ENCODE data around the gene CATSPER3. TPM values are rescaled to one million over a fixed set of nuclear protein-coding genes. Genes with fewer than 3 reads are reported as not detected.

Gene CATSPER3
- polyA plus RNA-seq (2013): 0.07 and 0.11 TPM in 2 replicates

- Histone ChIP-seq H2BK12ac (ENCODE audit: low read length) (no peak within 1 kb of the TSS), H3K23ac (ENCODE audit: low read length) (no peak within 1 kb of the TSS), H3K4me1 (ENCODE audit: control insufficient read depth in 1 of 2, insufficient read depth in 2 of 2, low read length in 2 of 2) (peaks cover 0 to 2% of the 10 kb centered on the region in 2 experiments), H3K79me2 (ENCODE audit: control insufficient read depth, insufficient read depth, low read length, poor library complexity) (no peaks in the 10 kb centered on the region), H3K27me3 (ENCODE audit: insufficient read depth, low read length) (no peaks in the 10 kb centered on the region), H3K18ac (ENCODE audit: low read length) (no peak within 1 kb of the TSS), H3K9ac (ENCODE audit: low read length) (no peak within 1 kb of the TSS), H3K9me3 (ENCODE audit: insufficient read depth, low read depth, low read length) (no peaks in the 10 kb centered on the region), H3K4ac (ENCODE audit: low read depth, low read length) (no peak within 1 kb of the TSS), H3K4me3 (ENCODE audit: low read depth, low read length) (no peak within 1 kb of the TSS), H4K91ac (ENCODE audit: low read depth, low read length) (no peak within 1 kb of the TSS), H3K79me1 (ENCODE audit: low read length) (no peaks in the 10 kb centered on the region), H2BK120ac (ENCODE audit: insufficient read depth, low read length, poor library complexity) (no peak within 1 kb of the TSS), H3K36me3 (ENCODE audit: control insufficient read depth in 1 of 2, insufficient read depth in 2 of 2, low read length in 2 of 2) (no peaks in the 10 kb centered on the region), H2AFZ (ENCODE audit: insufficient read depth, low read length, poor library complexity) (no peak within 1 kb of the TSS), H3K27ac (ENCODE audit: low read depth, low read length) (no peak within 1 kb of the TSS), H2BK5ac (ENCODE audit: low read depth, low read length, poor library complexity) (no peak within 1 kb of the TSS), H2AK5ac (ENCODE audit: low read length) (no peak within 1 kb of the TSS), H3K4me2 (ENCODE audit: low read length) (no peak within 1 kb of the TSS), H4K12ac (ENCODE audit: low read depth, low read length) (no peak within 1 kb of the TSS), H3K14ac (ENCODE audit: low read length) (no peak within 1 kb of the TSS), H4K8ac (ENCODE audit: low read depth, low read length) (no peak within 1 kb of the TSS)
- no CpG with 5 or more reads among the region's 3 CpGs for WGBS (ENCODE audit: extremely low coverage, insufficient coverage, insufficient read length)
- DNase-seq: no peak
Measured at GRCh38 chr5:134967607-134968006, at the start of gene CATSPER3. CATSPER3 (plus strand) TSS chr5:134967907; CDS start chr5:134967992, 85 bp downstream.

GRCh38 chr5:134918861-134919260, 48.8 kb upstream of the CATSPER3 start:
- Histone ChIP-seq H2AK5ac (ENCODE audit: low read length) (no peak overlapping the region), H3K4ac (ENCODE audit: low read depth, low read length) (no peak overlapping the region), H2AFZ (ENCODE audit: insufficient read depth, low read length, poor library complexity) (no peak overlapping the region), H3K14ac (ENCODE audit: low read length) (no peak overlapping the region), H3K36me3 (ENCODE audit: control insufficient read depth in 1 of 2, insufficient read depth in 2 of 2, low read length in 2 of 2) (peaks cover 3 to 6% of the 10 kb centered on the region in 2 experiments), H3K9me3 (ENCODE audit: insufficient read depth, low read depth, low read length) (peaks cover 2% of the 10 kb centered on the region), H3K4me3 (ENCODE audit: low read depth, low read length) (no peak overlapping the region), H4K91ac (ENCODE audit: low read depth, low read length) (no peak overlapping the region), H2BK5ac (ENCODE audit: low read depth, low read length, poor library complexity) (no peak overlapping the region), H4K8ac (ENCODE audit: low read depth, low read length) (no peak overlapping the region), H3K4me1 (ENCODE audit: control insufficient read depth in 1 of 2, insufficient read depth in 2 of 2, low read length in 2 of 2) (no peaks in the 10 kb centered on the region), H3K18ac (ENCODE audit: low read length) (no peak overlapping the region), H3K79me1 (ENCODE audit: low read length) (no peaks in the 10 kb centered on the region), H3K23ac (ENCODE audit: low read length) (no peak overlapping the region), H3K4me2 (ENCODE audit: low read length) (no peak overlapping the region), H3K27ac (ENCODE audit: low read depth, low read length) (no peak overlapping the region), H4K12ac (ENCODE audit: low read depth, low read length) (no peak overlapping the region), H3K9ac (ENCODE audit: low read length) (no peak overlapping the region), H3K79me2 (ENCODE audit: control insufficient read depth, insufficient read depth, low read length, poor library complexity) (no peaks in the 10 kb centered on the region), H3K27me3 (ENCODE audit: insufficient read depth, low read length) (no peaks in the 10 kb centered on the region), H2BK12ac (ENCODE audit: low read length) (no peak overlapping the region), H2BK120ac (ENCODE audit: insufficient read depth, low read length, poor library complexity) (no peak overlapping the region)
- no peak for DNase-seq
- WGBS (ENCODE audit: extremely low coverage, insufficient coverage, insufficient read length): no CpG with 5 or more reads among the region's 3 CpGs

- H3K36me3 ChIP-seq (ENCODE audit: control insufficient read depth in 1 of 2, insufficient read depth in 2 of 2, low read length in 2 of 2): peaks cover 0 to 2% of the 10 kb centered on the region in 2 experiments
- H3K9ac ChIP-seq (ENCODE audit: low read length): no peak overlapping the region
- no peaks in the 10 kb centered on the region for H3K27me3 ChIP-seq (ENCODE audit: insufficient read depth, low read length)
- H2BK5ac ChIP-seq (ENCODE audit: low read depth, low read length, poor library complexity): no peak overlapping the region
- H2AFZ ChIP-seq (ENCODE audit: insufficient read depth, low read length, poor library complexity): peak overlapping the region; percentile 27
- H3K4ac ChIP-seq (ENCODE audit: low read depth, low read length): no peak overlapping the region
- H3K4me3 ChIP-seq (ENCODE audit: low read depth, low read length): no peak overlapping the region
- no peak overlapping the region for H3K4me2 ChIP-seq (ENCODE audit: low read length)
- H4K8ac ChIP-seq (ENCODE audit: low read depth, low read length): no peak overlapping the region
- no peaks in the 10 kb centered on the region for H3K9me3 ChIP-seq (ENCODE audit: insufficient read depth, low read depth, low read length)
- no peak overlapping the region for H3K18ac ChIP-seq (ENCODE audit: low read length)
- no CpG with 5 or more reads among the region's 9 CpGs for WGBS (ENCODE audit: extremely low coverage, insufficient coverage, insufficient read length)
- no peak overlapping the region for H3K27ac ChIP-seq (ENCODE audit: low read depth, low read length)
- no peaks in the 10 kb centered on the region for H3K79me1 ChIP-seq (ENCODE audit: low read length)
- H4K12ac ChIP-seq (ENCODE audit: low read depth, low read length): no peak overlapping the region
- no peaks in the 10 kb centered on the region for H3K79me2 ChIP-seq (ENCODE audit: control insufficient read depth, insufficient read depth, low read length, poor library complexity)
- DNase-seq: no peak
- H3K23ac ChIP-seq (ENCODE audit: low read length): no peak overlapping the region
- H4K91ac ChIP-seq (ENCODE audit: low read depth, low read length): no peak overlapping the region
- no peaks in the 10 kb centered on the region for H3K4me1 ChIP-seq (ENCODE audit: control insufficient read depth in 1 of 2, insufficient read depth in 2 of 2, low read length in 2 of 2)
- no peak overlapping the region for H2AK5ac ChIP-seq (ENCODE audit: low read length)
- H2BK120ac ChIP-seq (ENCODE audit: insufficient read depth, low read length, poor library complexity): no peak overlapping the region
- no peak overlapping the region for H3K14ac ChIP-seq (ENCODE audit: low read length)
- H2BK12ac ChIP-seq (ENCODE audit: low read length): no peak overlapping the region
Measured at GRCh38 chr5:134920848-134921575, 46.7 kb upstream of the CATSPER3 start.

- H3K9me3 ChIP-seq (ENCODE audit: insufficient read depth, low read depth, low read length): no peaks in the 10 kb centered on the region
- H2AFZ ChIP-seq (ENCODE audit: insufficient read depth, low read length, poor library complexity): no peak overlapping the region
- H3K4me1 ChIP-seq (ENCODE audit: control insufficient read depth in 1 of 2, insufficient read depth in 2 of 2, low read length in 2 of 2): no peaks in the 10 kb centered on the region
- H3K4me3 ChIP-seq (ENCODE audit: low read depth, low read length): no peak overlapping the region
- H3K27me3 ChIP-seq (ENCODE audit: insufficient read depth, low read length): no peaks in the 10 kb centered on the region
- H3K27ac ChIP-seq (ENCODE audit: low read depth, low read length): no peak overlapping the region
- no peak for DNase-seq
- no peaks in the 10 kb centered on the region for H3K79me2 ChIP-seq (ENCODE audit: control insufficient read depth, insufficient read depth, low read length, poor library complexity)
- H3K4me2 ChIP-seq (ENCODE audit: low read length): no peak overlapping the region
- no peak overlapping the region for H2BK12ac ChIP-seq (ENCODE audit: low read length)
- H3K36me3 ChIP-seq (ENCODE audit: control insufficient read depth in 1 of 2, insufficient read depth in 2 of 2, low read length in 2 of 2): peaks cover 0 to 2% of the 10 kb centered on the region in 2 experiments
- WGBS (ENCODE audit: extremely low coverage, insufficient coverage, insufficient read length): no CpG with 5 or more reads among the region's 3 CpGs
- no peak overlapping the region for H2BK120ac ChIP-seq (ENCODE audit: insufficient read depth, low read length, poor library complexity)
- H3K23ac ChIP-seq (ENCODE audit: low read length): no peak overlapping the region
- H3K18ac ChIP-seq (ENCODE audit: low read length): no peak overlapping the region
- no peak overlapping the region for H4K12ac ChIP-seq (ENCODE audit: low read depth, low read length)
- no peak overlapping the region for H4K91ac ChIP-seq (ENCODE audit: low read depth, low read length)
- no peak overlapping the region for H4K8ac ChIP-seq (ENCODE audit: low read depth, low read length)
- no peak overlapping the region for H2BK5ac ChIP-seq (ENCODE audit: low read depth, low read length, poor library complexity)
- H3K14ac ChIP-seq (ENCODE audit: low read length): no peak overlapping the region
- H3K9ac ChIP-seq (ENCODE audit: low read length): no peak overlapping the region
- H3K79me1 ChIP-seq (ENCODE audit: low read length): no peaks in the 10 kb centered on the region
- H3K4ac ChIP-seq (ENCODE audit: low read depth, low read length): no peak overlapping the region
- H2AK5ac ChIP-seq (ENCODE audit: low read length): no peak overlapping the region
Measured at GRCh38 chr5:134932508-134932907, 35.2 kb upstream of the CATSPER3 start.

Data from trophoblast cell (in vitro differentiated cells and primary cell).